PC-9 (cell line): ENCODE results near the gene ATG4D.

Experiments
- EZH2 ChIP-seq: fragments of 200-600 bp; sonication (generic); IDR thresholded peaks from 2 replicates; pipeline ENCODE4 v1.8.0; 2017; ENCODE audit warnings: antibody characterized with exemption, low read depth
- TF ChIP-seq, protein P1 (sequence below): fragments of 200-600 bp; sonication (generic); conservative IDR thresholded peaks from 2 replicates; pipeline ENCODE4 v1.6.1; 2017; ENCODE audit warnings: mixed run types, antibody characterized with exemption, mild to moderate bottlenecking, moderate library complexity

DNA sequence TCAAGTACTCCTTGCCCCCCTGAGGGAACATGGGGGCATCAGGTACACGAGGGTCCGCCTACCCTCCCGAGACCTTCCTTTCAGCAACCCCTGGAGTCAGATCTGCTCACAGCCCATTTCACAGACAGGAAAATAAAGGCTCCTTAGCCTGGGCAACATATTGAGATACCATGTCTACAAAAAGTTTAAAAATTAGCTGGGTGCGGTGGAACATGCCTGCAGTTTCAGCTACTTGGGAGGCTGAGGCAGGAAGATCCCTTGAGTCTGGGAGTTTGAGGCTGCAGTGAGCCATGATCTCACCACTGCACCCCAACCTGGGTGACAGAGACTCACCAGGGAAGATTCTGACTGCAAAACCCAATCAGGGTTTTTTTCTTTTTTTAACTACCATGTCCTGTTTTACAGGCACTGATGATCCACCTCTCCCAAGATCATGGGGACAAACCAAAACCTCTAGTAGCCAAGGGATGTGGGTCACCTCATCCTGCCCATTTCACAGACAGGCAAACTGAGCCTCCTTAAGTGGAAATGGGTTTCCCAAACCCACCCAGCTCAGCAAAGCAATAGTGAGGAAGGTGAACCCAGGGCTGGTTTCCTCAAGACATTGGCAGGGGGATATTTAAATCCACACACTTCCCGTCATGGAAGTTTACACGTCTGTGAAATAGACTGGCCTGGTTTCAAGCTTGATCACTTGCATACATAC is 31.5 kb downstream of the ATG4D start:
- TF ChIP-seq, protein P1, sequence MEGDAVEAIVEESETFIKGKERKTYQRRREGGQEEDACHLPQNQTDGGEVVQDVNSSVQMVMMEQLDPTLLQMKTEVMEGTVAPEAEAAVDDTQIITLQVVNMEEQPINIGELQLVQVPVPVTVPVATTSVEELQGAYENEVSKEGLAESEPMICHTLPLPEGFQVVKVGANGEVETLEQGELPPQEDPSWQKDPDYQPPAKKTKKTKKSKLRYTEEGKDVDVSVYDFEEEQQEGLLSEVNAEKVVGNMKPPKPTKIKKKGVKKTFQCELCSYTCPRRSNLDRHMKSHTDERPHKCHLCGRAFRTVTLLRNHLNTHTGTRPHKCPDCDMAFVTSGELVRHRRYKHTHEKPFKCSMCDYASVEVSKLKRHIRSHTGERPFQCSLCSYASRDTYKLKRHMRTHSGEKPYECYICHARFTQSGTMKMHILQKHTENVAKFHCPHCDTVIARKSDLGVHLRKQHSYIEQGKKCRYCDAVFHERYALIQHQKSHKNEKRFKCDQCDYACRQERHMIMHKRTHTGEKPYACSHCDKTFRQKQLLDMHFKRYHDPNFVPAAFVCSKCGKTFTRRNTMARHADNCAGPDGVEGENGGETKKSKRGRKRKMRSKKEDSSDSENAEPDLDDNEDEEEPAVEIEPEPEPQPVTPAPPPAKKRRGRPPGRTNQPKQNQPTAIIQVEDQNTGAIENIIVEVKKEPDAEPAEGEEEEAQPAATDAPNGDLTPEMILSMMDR, result no peak
- TF ChIP-seq EZH2, result no peak
